ENCODE results near the gene ACCSL. TPM values are rescaled to one million over a fixed set of nuclear protein-coding genes. Genes with fewer than 3 reads are reported as not detected.

ACCSL gene
- polyA plus RNA-seq, 1 of the 3 experiments (the other 2 are of a cell fraction): not detected

DNA sequence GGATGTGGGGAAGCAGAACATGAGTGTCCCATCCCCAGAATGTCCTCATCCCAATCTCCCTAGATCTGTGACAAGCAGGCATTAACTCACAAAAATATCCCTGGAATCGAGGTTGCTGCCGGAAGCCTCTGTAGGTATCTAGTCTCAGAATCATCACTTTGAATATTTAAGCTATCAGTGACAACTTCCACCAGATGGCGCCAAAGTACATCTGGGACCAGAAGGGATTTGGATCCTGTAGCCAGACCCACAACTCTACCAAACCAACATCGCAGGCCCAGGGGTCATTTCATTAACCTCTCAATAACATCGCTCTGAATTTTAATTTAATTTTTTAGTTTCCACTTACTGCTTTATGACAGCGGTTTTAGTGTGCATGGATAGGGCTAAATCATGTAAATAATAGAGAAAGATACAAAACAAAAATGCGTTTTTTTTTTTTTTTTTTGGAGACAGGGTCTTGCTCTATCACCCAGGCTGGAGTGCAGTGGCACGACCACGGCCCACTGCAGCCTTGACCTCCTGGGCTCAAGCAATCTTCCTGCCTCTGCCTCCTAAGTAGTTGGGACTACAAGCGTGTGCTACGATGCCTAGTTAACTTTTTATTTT is 46.6 kb downstream of the ACCSL start (continued):
- TF ChIP-seq, protein P1, sequence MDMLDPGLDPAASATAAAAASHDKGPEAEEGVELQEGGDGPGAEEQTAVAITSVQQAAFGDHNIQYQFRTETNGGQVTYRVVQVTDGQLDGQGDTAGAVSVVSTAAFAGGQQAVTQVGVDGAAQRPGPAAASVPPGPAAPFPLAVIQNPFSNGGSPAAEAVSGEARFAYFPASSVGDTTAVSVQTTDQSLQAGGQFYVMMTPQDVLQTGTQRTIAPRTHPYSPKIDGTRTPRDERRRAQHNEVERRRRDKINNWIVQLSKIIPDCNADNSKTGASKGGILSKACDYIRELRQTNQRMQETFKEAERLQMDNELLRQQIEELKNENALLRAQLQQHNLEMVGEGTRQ (IDR thresholded peaks at IDR 0.05; ENCODE audit: borderline replicate concordance, low read depth, low read length): no peak

DNA sequence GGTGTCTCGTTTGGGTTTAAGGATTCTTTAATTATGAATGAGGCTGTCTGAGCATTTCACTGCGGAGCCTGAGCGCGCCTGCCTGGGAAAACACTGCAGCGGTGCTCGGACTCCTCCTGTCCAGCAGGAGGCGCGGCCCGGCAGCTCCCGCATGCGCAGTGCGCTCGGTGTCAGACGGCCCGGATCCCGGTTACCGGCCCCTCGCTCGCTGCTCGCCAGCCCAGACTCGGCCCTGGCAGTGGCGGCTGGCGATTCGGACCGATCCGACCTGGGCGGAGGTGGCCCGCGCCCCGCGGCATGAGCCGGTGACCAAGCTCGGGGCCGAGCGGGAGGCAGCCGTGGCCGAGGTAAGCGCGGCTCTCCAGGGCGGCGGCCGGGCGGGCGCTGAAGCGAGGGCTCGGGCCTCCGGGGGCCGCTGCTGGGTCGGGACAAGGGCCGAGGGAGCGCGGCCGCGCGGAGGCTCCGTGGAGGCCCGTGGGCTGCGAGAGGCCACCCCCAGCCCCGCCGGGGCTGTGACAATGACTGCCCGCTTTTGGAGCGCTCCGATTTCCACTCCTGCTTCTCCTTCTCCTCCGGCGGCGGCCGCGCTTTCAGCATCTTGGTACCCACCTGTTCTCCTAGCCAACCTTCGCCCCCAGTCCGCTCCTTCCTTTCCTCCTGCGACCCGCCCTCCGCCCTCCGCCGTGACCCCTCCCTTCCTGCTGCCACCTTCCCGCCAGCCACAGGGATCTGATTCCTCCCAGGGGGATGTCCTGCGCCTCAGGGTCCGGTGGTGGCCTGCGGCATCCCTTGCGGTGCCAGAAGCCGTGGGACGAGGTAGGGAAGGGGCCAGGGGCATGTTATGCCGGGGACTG is 48.0 kb downstream of the ACCSL start, which contains the start of gene EXT2:
EXT2 (plus strand) TSS at position 173 of the 854 bp plus-strand sequence. CDS start 12,035 bp downstream, outside the sequence.
- no peaks in the 10 kb centered on the region for H3K9me3 ChIP-seq
- peaks cover 4% of the 10 kb centered on the region for H3F3A ChIP-seq (replicated peaks; ENCODE audit: insufficient read depth)
- peaks cover 41% of the 10 kb centered on the region for H3K79me2 ChIP-seq (ENCODE audit: insufficient read depth)
- H2AFZ ChIP-seq (ENCODE audit: low read depth): peak within 1 kb of the TSS; percentile 90
- H3K9me2 ChIP-seq: no peaks in the 10 kb centered on the region
- ChIA-PET CTCF (interaction anchor here (0.6 to 4.5 kb wide), 43 partner anchors 10 to 679 kb away, joined by 3 to 88 read pairs (median 5); partner anchors contain the start of genes ACCS and ACCSL), POLR2A (interaction anchor here (0.6 kb wide), 1 partner anchor 436 kb away, joined by 3 read pairs; no protein-coding TSS in a partner anchor)
- peak within 1 kb of the TSS; percentile 71 to 91 for H3K4me3 ChIP-seq (ENCODE audit: low read depth in 2 of 2, low read length in 1 of 2)
- DNase-seq: peak; percentile 97
- H3K27me3 ChIP-seq (ENCODE audit: insufficient read depth): no peaks in the 10 kb centered on the region
- peak within 1 kb of the TSS; percentile 98 for H3K4me2 ChIP-seq
- H4K20me1 ChIP-seq (ENCODE audit: insufficient read depth): 0 out of 2 replicates have a peak, but pooled peaks cover 11% of the 10 kb centered on the region
- H3K27ac ChIP-seq (ENCODE audit: low read depth in 2 of 2, low read length in 1 of 2): peak within 1 kb of the TSS; percentile 24 to 48; a peak in 2 of 4 replicates
- peak within 1 kb of the TSS; percentile 76 for H3K9ac ChIP-seq
- H3K4me1 ChIP-seq (ENCODE audit: control insufficient read depth in 1 of 2, insufficient read depth in 2 of 2, low read depth in 1 of 2, low read length in 1 of 2): peaks cover 3 to 9% of the 10 kb centered on the region in 2 experiments; a peak in 3 of 4 replicates
- 1% methylated on average over 34 of the region's 83 CpGs for WGBS (ENCODE audit: low lambda C conversion rate)
- no peaks in the 10 kb centered on the region for H3K36me3 ChIP-seq (replicated peaks in 1 of 2; ENCODE audit: control insufficient read depth in 1 of 2, insufficient read depth in 2 of 2, low read length in 1 of 2)
- TF ChIP-seq RXRA (IDR thresholded peaks at IDR 0.05; ENCODE audit: borderline replicate concordance, low read depth) (no peak), TCF12 (IDR thresholded peaks at IDR 0.05) (no peak), GABPA (IDR thresholded peaks at IDR 0.05; ENCODE audit: low read depth) (no peak), YY1 (IDR thresholded peaks at IDR 0.05; ENCODE audit: low read depth) (no peak), POLR2AphosphoS5 (IDR thresholded peaks at IDR 0.05; ENCODE audit: low read depth, low read length) (no peak), MEF2A (IDR thresholded peaks at IDR 0.05; ENCODE audit: borderline replicate concordance, low read depth) (no peak), FOXJ3 (CRISPR knock-in tag; IDR thresholded peaks at IDR 0.05) (no peak), MXI1 (IDR thresholded peaks at IDR 0.05; ENCODE audit: low read depth, low read length) (peak; percentile 53), JUND (IDR thresholded peaks at IDR 0.05) (no peak), NFIC (IDR thresholded peaks at IDR 0.05; ENCODE audit: borderline replicate concordance) (no peak), EZH2phosphoT487 (IDR thresholded peaks at IDR 0.05; ENCODE audit: borderline replicate concordance, low read depth) (no peak), EP300 (IDR thresholded peaks at IDR 0.05; ENCODE audit: borderline replicate concordance in 1 of 2, low read depth in 1 of 2, low read length in 1 of 2) (no peak), RCOR1 (IDR thresholded peaks at IDR 0.05; ENCODE audit: low read length) (no peak), TAF1 (IDR thresholded peaks at IDR 0.05; ENCODE audit: borderline replicate concordance, low read depth, low read length) (0 out of 2 replicates have a peak, but pooled peaks have one; percentile 39)
- TF ChIP-seq, protein P2, sequence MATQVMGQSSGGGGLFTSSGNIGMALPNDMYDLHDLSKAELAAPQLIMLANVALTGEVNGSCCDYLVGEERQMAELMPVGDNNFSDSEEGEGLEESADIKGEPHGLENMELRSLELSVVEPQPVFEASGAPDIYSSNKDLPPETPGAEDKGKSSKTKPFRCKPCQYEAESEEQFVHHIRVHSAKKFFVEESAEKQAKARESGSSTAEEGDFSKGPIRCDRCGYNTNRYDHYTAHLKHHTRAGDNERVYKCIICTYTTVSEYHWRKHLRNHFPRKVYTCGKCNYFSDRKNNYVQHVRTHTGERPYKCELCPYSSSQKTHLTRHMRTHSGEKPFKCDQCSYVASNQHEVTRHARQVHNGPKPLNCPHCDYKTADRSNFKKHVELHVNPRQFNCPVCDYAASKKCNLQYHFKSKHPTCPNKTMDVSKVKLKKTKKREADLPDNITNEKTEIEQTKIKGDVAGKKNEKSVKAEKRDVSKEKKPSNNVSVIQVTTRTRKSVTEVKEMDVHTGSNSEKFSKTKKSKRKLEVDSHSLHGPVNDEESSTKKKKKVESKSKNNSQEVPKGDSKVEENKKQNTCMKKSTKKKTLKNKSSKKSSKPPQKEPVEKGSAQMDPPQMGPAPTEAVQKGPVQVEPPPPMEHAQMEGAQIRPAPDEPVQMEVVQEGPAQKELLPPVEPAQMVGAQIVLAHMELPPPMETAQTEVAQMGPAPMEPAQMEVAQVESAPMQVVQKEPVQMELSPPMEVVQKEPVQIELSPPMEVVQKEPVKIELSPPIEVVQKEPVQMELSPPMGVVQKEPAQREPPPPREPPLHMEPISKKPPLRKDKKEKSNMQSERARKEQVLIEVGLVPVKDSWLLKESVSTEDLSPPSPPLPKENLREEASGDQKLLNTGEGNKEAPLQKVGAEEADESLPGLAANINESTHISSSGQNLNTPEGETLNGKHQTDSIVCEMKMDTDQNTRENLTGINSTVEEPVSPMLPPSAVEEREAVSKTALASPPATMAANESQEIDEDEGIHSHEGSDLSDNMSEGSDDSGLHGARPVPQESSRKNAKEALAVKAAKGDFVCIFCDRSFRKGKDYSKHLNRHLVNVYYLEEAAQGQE (IDR thresholded peaks at IDR 0.05; ENCODE audit: low read depth, low read length): no peak
- TF ChIP-seq, protein P3, sequence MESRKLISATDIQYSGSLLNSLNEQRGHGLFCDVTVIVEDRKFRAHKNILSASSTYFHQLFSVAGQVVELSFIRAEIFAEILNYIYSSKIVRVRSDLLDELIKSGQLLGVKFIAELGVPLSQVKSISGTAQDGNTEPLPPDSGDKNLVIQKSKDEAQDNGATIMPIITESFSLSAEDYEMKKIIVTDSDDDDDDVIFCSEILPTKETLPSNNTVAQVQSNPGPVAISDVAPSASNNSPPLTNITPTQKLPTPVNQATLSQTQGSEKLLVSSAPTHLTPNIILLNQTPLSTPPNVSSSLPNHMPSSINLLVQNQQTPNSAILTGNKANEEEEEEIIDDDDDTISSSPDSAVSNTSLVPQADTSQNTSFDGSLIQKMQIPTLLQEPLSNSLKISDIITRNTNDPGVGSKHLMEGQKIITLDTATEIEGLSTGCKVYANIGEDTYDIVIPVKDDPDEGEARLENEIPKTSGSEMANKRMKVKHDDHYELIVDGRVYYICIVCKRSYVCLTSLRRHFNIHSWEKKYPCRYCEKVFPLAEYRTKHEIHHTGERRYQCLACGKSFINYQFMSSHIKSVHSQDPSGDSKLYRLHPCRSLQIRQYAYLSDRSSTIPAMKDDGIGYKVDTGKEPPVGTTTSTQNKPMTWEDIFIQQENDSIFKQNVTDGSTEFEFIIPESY (IDR thresholded peaks at IDR 0.05; ENCODE audit: borderline replicate concordance, low read depth): no peak
- TF ChIP-seq, protein P4, sequence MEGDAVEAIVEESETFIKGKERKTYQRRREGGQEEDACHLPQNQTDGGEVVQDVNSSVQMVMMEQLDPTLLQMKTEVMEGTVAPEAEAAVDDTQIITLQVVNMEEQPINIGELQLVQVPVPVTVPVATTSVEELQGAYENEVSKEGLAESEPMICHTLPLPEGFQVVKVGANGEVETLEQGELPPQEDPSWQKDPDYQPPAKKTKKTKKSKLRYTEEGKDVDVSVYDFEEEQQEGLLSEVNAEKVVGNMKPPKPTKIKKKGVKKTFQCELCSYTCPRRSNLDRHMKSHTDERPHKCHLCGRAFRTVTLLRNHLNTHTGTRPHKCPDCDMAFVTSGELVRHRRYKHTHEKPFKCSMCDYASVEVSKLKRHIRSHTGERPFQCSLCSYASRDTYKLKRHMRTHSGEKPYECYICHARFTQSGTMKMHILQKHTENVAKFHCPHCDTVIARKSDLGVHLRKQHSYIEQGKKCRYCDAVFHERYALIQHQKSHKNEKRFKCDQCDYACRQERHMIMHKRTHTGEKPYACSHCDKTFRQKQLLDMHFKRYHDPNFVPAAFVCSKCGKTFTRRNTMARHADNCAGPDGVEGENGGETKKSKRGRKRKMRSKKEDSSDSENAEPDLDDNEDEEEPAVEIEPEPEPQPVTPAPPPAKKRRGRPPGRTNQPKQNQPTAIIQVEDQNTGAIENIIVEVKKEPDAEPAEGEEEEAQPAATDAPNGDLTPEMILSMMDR (IDR thresholded peaks at IDR 0.05): peak; percentile 80
- TF ChIP-seq, protein P5, sequence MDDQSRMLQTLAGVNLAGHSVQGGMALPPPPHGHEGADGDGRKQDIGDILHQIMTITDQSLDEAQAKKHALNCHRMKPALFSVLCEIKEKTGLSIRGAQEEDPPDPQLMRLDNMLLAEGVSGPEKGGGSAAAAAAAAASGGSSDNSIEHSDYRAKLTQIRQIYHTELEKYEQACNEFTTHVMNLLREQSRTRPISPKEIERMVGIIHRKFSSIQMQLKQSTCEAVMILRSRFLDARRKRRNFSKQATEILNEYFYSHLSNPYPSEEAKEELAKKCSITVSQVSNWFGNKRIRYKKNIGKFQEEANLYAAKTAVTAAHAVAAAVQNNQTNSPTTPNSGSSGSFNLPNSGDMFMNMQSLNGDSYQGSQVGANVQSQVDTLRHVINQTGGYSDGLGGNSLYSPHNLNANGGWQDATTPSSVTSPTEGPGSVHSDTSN (IDR thresholded peaks at IDR 0.05): no peak
